Gastrocnemius medialis (tissue), 4 donors: Measurements from ENCODE around the gene STARD13.

Experiments used
- POLR2A ChIP-seq, 2 donors: fragments of 450-650 bp; IDR thresholded peaks; one replicate each; pipeline ENCODE4 v1.6.1; 2017; ENCODE audit warnings: antibody characterized with exemption in 2 of 2, mild to moderate bottlenecking in 2 of 2, moderate library complexity in 2 of 2
- TF ChIP-seq, protein P1 (sequence below), 5 experiments: fragments of 450-650 bp in 3 of 5; fragments of 200-600 bp in 2 of 5; sonication (generic) in 2 of 5; IDR thresholded peaks in 4 of 5; conservative IDR thresholded peaks in 1 of 5; 1 replicate in 4 of 5; 2 replicates in 1 of 5; pipeline ENCODE4 v1.5.1; 2016 to 2019; ENCODE audit warnings: antibody characterized with exemption in 5 of 5, mild to moderate bottlenecking in 3 of 5, moderate library complexity in 3 of 5

DNA sequence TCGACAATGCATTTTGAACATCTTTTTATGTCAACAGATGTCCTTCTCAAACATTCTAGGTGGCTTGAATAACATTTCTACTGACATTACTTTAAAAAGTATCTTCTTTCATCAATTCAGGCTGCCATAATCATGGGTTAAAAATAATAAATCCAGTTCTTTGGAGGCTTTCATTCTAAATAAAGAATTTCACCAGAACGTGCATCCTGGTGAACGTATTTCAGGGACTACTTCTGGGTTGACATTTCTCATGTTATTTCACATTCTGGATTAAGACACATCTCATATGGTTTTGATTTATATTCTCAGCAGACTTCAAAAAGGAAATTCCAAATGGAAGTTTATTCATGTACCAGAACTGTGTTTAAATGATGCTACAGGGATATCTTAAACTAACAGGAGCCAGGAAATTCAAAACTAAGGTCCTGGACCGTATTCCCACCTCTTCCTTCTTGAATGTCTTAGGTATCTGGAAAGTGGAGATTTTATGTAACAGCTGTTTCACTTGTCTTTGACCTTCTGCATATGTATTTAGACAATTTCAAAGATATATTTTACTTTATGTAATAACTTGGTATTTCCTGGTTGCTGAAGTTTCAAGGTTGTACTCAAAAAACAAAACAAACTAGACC is 107.2 kb downstream of the STARD13 start:
- TF ChIP-seq, protein P1, sequence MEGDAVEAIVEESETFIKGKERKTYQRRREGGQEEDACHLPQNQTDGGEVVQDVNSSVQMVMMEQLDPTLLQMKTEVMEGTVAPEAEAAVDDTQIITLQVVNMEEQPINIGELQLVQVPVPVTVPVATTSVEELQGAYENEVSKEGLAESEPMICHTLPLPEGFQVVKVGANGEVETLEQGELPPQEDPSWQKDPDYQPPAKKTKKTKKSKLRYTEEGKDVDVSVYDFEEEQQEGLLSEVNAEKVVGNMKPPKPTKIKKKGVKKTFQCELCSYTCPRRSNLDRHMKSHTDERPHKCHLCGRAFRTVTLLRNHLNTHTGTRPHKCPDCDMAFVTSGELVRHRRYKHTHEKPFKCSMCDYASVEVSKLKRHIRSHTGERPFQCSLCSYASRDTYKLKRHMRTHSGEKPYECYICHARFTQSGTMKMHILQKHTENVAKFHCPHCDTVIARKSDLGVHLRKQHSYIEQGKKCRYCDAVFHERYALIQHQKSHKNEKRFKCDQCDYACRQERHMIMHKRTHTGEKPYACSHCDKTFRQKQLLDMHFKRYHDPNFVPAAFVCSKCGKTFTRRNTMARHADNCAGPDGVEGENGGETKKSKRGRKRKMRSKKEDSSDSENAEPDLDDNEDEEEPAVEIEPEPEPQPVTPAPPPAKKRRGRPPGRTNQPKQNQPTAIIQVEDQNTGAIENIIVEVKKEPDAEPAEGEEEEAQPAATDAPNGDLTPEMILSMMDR (IDR thresholded peaks at IDR 0.05 in 4 of 5, conservative IDR thresholded peaks at IDR 0.05 in 1 of 5), result no peak
- no peak for TF ChIP-seq POLR2A (IDR thresholded peaks at IDR 0.05)
